Hematopoietic multipotent progenitor cell treated with erythropoietin and hydrocortisone succinate and interleukin-3 and kit ligand, for 6 days (in vitro differentiated cells): Measurements from ENCODE around the gene ANKIB1.
"Not testable (repeated sequence)": the region's sequence is repeated elsewhere in the genome, so short reads cannot be mapped to it uniquely, and the experiment has no call there.

Source experiments
- DNase-seq: peaks from one replicate; pipeline ENCODE4 v3.0.0-alpha.2; 2015

Gene ANKIB1

DNA sequence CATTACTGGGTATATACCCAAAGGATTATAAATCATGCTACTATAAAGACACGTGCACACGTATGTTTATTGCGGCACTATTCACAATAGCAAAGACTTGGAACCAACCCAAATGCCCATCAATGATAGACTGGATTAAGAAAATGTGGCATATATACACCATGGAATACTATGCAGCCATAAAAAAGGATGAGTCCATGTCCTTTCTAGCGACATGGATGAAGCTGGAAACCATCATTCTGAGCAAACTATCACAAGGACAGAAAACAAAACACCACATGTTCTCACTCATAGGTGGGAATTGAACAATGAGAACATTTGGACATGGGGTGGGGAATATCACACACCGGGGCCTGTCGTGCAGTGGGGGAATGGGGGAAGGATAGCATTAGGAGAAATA, 164.4 kb downstream of the ANKIB1 start:
- not testable (repeated sequence) for DNase-seq

DNA sequence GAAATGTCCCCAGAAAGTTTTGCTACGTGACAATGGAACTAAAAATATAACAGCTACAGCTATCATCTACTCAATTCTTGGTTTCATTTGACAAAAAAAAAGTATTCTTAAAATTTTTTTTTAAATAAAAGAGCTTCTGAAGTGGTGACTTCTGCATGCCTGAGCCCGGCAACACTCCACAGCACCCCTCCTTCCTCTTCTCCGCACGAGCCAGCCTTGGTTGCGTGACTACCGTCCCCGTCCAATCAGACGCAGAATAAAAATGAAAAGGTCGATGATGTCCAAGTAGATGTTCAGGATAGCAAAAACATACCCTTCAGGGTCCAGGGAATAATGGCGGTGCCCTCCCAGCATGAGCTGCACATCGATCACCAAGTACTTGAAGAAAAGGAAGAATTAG, 167.0 kb downstream of the ANKIB1 start:
- no peak for DNase-seq

DNA sequence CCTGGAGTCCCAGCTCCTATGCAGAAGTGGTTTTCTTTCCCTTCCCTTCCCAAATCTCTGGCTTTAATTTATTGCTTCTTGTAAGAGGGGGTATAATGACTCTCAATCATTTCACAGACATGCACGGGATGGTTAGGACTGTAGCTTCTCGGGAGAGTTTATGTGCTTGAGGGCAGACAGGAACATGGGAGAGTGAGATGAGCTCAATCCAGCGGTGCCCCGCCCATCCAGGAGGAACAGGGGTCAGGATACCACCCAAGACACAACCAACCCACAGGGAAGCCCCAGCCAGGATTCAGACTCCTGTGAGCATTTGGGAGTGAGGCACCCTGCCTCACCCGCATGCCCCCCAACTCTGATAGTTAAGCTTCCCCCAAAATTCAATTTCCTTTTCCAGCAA, 167.8 kb downstream of the ANKIB1 start:
- DNase-seq = no peak

DNA sequence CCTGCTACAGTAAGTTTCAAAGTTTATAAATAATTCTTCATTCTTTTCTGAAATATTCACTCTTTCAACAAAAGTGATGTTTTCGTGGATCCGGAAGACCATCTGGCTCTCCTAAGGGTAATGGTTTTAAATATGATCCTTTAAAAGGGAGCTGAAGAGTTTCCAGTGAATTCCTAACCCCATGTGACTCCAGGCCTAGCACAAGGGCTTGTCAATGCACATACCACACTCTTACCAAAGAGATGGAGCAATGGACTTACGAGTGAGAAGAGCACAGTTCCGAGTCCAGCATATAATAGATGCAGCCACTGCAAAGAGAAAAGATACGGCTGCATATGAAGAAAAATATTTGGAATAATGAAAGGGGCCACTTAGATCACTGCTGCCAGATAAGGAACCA, 169.5 kb downstream of the ANKIB1 start:
- DNase-seq = no peak

DNA sequence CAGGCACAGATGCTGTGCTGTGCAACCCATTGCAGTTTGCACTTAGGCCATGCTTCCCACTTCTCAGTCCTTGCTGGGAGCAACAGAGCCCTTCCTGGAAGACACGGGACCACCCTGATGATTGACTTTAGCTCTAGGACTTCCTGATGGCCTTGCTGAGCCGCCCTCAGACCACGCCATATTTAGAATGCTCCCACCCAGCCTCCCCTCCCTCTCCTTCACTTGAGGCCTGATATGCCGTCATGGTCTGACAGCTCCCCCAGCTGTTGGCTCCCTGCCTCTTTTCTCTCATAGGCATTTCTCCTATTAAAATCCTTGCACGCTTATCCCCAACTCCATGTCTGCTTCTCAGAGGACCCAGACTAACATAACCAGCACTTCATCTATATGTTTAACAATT, 172.1 kb downstream of the ANKIB1 start:
- DNase-seq = no peak

DNA sequence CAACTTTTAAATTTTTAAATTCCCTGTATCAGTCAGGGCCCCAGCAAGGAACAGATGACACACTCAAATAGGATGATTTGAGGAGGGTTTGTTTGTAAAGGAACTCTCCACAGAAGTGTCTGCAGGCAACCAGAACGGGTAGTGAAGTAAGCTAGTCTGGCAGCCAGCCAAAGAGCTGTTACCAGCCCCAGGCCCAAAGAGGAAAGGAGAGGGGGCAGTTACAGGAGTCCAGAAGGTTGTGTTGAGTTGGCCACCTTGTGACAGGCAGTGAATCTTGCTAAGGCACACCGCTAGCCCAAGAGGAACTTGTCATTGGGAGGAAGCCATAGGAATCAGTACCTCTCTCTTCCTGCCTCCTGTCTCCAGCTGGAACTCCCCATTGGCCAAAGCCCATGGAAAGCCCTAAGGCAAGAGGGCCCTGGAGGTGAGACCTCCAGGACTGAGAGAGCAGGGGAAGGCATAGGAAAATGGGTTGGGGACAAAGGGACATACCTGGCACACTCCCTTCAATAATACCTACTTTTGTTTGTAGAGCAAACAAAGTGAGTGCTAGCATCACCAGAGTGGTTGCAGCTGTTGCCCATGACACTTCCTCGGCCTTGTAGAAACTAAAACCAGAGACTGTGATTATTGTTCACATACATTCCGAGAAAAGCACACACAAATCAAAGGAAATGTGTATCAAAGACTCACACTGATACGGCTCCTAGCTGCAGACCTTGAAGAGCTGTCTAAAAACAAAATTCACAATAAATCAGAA, 176.1 kb downstream of the ANKIB1 start:
- peak; percentile 70 for DNase-seq

DNA sequence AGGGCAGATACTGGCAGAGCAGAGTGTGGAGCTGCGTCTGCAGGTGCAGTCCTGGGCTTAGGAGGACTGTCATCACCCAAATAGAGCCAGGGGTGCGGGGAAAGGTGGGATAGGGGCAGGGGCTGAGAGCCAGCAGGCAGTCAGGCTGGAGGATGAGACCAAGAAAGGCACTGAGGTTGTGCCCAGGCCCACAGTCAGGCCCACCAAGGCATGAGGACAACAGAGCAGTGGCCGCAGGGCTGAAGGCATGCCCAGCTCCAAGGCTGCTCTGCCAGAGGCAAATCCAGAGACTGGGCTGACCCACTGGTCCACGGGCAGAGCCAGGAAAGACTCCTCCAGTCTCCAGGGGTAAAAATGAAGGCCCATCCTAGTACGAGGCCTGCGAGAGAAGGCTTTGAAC, 177.2 kb downstream of the ANKIB1 start:
- DNase-seq = no peak

DNA sequence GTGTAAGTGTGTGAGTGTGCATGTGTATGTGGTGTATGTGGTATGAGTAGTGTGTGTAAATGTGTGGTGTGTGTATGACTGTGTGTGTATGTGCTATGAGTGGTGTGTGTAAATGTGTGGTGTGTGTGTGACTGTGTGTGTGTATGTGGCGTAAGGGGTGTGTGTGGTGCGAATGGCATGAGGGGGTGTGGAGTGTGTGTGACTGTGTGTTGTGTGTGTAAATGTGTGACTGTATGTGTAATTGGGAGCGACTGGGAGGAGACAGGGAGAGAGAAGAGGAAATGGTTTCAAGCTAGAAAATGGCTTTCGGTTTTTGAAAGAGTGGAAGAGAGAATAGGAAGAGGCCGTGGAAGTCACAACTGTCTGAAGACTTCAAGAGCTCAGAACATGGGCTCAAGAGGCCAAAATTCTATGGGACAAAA, 177.9 kb downstream of the ANKIB1 start:
- DNase-seq = peak; percentile 52

DNA sequence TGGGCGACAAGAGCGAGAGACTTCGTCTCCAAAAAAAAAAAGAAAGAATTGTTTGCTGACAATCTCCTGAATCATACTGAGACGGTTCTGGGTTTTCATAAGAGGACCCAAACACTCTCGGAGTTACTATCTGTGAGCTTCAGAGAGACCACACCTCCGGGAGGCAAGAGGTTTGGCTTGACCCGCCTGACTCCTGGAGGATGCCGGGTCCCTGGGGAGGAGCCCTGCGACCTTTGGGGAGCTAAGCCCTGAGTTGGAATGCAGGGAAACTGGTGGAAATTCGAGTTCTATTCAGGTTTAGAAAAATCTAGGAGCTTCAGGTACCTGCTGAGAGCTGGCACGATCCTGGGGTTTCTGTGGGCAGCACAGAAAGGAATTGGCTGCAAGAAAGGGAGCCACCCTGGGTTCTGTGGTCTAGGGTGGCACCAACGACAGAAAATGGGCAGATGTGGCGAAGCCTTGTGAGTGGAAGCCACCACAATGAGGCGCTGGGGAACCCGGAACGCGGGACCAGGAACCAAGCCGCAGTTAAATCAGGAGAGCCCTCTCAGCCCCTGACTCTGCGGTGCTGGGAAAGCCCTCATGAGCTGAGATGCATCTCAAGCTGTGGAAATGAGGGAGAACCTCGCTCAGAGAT, 179.7 kb downstream of the ANKIB1 start:
- DNase-seq = peak; percentile 75

DNA sequence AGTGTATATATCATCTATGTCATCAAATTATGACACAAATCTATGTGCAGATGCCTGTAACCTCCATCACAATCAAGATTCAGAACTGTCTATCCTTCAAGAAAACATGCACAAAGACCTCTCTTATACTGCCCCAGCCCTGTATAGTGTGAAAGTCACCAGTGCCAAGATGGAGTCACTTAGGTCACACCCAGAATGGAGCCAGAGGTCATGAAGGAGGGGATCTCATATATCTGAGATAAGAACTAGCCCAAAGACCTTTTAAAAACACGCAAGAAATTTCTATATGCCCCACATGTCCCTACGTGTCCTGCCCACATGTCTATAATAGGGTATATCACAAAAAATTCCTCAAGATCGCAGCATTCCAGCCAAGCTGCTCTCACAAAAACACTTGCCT, 181.4 kb downstream of the ANKIB1 start:
- DNase-seq = no peak

DNA sequence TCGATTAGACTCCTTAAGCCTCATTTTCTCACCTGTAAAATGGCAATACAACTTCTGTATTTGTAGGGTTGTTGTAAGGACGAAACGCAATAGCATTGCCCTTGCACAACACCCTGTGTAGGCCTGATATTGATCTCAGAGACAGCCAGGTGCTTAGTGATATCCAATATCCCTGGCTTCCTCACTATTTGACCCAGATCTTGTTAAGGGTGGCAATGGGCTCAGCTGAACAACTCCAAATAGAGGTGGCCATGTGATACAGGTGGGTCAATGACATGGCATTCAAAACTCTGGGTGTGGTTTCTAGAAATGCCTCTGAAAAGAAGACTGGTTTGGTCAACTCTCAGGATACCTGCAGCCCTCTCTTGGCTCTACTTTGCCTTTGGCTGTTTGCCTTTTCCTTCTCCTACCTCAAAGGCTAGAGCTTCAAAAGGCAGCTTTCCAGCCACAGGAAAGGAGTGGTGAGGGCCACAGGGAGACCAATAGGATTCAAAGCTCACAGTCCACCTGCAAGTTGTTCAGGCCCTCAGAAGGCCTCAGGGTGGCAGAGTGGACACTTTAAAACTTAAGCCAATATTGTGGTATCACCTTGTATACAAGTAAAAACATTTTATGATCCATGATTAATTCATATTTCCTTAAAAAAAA, 186.6 kb downstream of the ANKIB1 start:
- no peak for DNase-seq

DNA sequence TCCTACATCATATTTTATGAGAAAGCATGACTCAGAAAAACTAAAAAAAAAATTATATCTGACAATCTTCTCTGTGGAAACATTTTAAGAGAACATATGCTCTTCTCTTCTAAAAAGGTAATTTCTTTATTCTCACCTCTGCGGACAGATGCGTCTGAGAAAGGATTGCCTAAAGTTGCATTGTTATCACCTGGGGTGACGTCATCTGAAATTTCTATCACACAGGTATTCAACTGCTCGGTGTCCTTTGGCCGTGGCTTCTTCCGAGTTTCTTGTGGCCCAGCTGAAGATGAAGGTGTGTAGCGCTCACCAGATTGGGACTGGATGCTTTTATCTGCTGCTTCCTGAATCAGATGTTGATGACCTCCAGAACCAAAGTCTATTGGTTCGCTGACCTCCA, 187.2 kb downstream of the ANKIB1 start:
- no peak for DNase-seq

DNA sequence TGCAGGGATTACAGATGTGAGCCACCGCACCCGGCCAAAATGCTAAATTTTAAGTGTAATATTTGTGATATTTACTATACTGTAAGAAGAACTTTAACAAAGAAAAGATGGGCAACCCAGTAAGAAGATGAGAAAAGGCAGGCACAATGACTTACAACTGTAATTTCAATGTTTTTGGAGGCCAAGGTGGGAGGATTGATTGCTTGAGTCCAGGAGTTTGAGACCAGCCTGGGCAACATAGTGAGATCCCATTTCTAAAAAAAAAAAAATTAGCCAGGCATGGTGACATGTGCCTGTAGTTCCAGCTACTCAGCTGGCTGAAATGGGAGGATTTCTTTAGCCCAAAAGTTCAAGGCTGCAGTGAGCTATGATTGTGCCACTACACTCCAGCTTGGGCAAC, 189.8 kb downstream of the ANKIB1 start:
- DNase-seq = no peak

DNA sequence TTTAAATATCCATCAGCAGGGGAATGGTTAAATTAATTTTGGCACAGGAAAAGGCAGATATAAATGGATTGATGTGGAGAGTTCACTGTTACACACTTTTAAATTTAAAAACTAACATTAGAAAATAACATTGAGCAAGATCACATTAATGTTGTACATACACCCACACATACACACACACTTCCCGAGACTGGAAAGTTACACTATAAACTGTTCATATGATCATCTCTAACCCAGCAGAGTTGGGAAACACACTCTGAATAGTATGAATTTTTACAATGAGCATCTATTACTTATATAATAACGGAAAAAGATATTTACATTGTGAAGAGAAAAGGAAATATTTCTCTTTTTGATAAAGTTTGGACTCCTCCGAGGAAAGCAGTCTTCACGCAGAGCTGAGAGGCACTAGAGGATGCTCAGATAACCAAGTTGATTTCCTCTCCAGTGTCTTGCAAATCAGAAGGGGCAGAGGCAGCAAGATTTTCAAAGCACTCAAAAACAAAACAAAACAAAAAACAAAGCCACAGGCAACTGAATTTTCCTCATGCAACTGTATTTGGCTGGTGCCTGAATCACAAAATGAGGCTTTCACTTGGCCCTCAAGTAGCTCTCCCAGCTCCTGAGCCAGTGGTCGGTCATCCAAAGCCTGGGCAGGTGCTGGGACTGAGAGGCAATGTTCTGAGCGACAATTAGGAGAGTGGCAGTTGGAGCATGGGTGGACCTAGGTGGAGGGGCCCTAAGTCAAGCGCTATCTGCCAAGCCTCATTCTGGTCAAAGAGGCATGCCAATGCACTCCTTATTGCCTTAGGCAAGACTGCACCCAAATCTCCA, 191.1 kb downstream of the ANKIB1 start:
- DNase-seq = no peak

DNA sequence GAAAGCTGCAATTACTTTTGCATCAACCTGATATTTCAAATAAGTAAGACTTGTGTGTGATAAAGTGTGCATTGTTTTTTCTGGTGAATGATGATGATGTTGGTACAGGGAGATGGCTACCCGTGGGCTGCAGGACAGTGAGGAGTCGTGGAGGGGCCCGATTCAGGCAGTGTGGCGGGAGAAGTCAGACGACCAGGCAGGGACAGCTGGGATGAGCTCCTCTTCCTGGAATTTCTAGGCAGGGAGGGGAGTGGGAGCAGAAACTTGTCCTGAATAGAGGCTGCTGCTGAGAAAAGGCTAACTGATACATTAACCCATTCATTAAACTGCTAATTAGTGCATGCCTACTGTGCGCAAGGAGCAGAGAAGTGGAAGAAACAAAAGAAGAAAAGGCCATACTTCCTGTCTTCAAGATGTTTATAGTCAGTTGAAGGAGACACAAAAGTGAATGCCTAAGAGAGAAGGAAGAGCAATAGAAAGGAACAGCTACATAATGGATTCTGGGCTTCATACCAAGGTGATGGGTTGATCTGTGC, 192.2 kb downstream of the ANKIB1 start:
- no peak for DNase-seq

DNA sequence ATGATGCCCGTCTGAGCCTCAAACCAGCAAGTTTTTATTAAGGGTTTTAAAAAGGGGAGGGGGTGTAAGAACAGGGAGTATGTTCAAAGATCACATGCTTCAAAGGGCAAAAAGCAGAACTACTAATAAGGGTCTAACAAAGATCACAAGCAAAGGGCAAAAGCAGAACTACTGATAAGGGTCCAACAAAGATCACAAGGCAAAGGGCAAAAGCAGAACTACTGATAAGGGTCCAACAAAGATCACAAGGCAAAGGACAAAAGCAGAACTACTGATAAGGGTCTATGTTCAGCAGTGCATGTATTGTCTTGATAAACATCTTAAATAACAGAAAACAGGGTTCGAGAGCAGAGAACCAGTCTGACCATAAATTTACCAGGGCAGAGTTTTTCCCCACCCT, 196.9 kb downstream of the ANKIB1 start:
- peak; percentile 35 for DNase-seq

DNA sequence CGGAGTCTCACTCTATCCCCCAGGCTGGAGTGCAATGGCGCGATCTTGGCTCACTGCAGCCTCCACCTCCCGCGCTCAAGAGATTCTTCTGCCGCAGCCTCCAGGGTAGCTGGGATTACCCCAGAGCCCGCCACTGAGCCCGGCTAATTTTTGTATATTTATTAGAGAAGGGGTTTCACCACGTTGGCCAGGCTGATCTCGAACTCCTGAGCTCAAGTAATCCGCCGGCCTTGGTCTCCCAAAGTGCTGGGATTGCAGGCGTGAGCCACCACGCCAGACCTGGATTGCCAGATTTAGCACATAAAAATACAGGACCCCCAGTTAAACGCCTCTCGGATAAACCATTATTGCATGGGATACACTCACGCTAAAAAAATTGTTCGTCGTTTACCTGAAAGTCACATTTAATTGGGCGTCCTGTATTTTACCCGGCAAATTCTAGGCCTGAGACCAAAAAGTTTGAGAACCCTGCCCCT, 201.1 kb downstream of the ANKIB1 start:
- DNase-seq = no peak

DNA sequence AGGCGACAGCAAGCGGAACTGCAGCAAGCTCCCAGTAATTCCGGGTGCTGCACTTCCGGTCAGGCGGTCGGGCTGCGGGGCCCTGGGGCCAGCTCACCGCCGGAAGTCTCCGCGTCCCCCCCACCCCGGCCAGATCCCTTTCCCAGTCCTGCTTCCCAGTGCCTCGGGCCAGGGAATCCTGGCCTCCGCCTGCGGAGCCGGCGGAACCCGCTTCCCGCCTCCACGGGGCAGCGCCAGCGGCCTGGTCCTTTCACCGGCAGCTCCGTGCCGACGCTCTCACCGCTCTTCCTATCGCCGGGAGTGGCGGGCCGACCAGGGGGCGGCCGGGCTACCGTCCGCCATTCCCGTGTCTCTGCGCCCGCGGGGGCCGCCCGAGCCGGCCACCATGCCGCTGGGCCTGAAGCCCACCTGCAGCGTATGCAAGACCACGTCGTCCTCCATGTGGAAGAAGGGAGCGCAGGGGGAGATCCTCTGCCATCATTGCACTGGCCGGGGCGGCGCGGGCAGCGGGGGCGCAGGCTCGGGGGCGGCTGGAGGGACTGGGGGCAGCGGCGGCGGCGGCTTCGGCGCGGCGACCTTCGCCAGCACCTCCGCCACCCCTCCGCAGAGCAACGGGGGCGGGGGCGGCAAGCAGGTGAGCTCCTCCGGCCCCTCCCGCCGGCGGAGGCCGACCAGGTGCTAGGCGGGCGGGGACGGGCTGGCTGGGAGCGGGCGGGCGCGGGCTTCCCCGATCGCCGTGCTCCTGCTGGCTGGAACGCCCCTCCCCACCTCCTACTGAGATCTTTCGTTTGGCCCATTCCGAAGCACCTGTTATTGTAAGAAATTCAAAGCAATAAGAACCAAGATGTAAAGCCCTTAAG, 201.8 kb downstream of the ANKIB1 start, which contains the start of gene GATAD1:
TSS of gene GATAD1 (plus strand) at position 138 of the 860 bp plus-strand sequence. CDS start at position 386, 248 bp downstream.
- DNase-seq = peak; percentile 95

DNA sequence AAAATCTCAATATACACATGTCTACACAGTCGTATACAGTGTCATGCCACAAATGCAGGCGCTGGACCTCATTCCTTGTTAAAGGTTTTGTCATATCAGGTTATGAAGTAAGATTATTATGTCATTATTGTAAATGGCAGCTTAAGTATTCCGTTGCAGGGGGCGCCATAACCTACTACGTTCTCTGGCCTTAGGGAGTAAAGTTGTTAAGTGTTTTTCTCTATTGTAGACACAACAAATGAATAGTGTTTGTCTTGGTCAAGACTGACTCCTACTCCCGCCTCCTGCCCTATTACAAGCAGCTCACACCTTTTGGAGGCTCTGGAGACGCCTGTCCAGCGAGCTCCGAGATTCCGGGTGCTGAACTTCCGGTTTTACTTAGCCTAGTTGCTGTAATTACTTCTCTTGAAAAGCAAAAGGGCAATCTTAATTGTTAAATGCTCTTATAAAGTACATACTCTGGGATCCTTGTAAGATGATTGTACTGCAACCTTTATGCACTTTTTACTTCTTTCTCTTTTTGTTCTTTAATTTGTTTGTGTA, 202.5 kb downstream of the ANKIB1 start:
- peak; percentile 86 for DNase-seq
